ENCODE data around the gene ACTG1. TPM values are rescaled to one million over a fixed set of nuclear protein-coding genes. Genes with fewer than 3 reads are reported as not detected.

ACTG1 gene
- total RNA-seq, 4 donors from 2014 or later = 1,023 to 5,472 (median 2,159) TPM

- DNase-seq = peak; percentile 49 to 55
- Histone ChIP-seq H3K27me3 (no peaks in the 10 kb centered on the region), H3K4me3 (peak overlapping the region; percentile 36 to 98), H3K9me3 (no peaks in the 10 kb centered on the region), H3K27ac (peak overlapping the region; percentile 97 to 100), H3K4me1 (peaks cover 3 to 25% of the 10 kb centered on the region in 2 donors), H3K36me3 (no peaks in the 10 kb centered on the region)
- TF ChIP-seq CTCF (IDR thresholded peaks at IDR 0.05) = no peak
- no peak for TF ChIP-seq POLR2A (IDR thresholded peaks at IDR 0.05)
- intact Hi-C loops (cut with DNase I; ENCODE audit: low total_unique reads) = no loop called here
Observed at GRCh38 chr17:81518785-81519283, 6.2 kb upstream of the ACTG1 start.

- Histone ChIP-seq H3K36me3 (no peaks in the 10 kb centered on the region), H3K27ac (peak overlapping the region; percentile 97 to 100), H3K9me3 (no peaks in the 10 kb centered on the region), H3K4me1 (peaks cover 3 to 25% of the 10 kb centered on the region in 2 donors), H3K27me3 (no peaks in the 10 kb centered on the region), H3K4me3 (peak overlapping the region; percentile 36 to 98)
- DNase-seq = peak in 1 of 2 donors; percentile 54
- TF ChIP-seq CTCF (IDR thresholded peaks at IDR 0.05) (no peak), POLR2A (IDR thresholded peaks at IDR 0.05) (no peak)
- intact Hi-C loops (cut with DNase I; ENCODE audit: low total_unique reads) = no loop called here
Observed at GRCh38 chr17:81518113-81518784, 5.7 kb upstream of the ACTG1 start.

GRCh38 chr17:81517339-81518112 lies 4.9 kb upstream of the ACTG1 start:
- intact Hi-C loops (cut with DNase I; ENCODE audit: low total_unique reads) = no loop called here
- H3K9me3 ChIP-seq = no peaks in the 10 kb centered on the region
- DNase-seq = peak; percentile 31 to 40
- no peaks in the 10 kb centered on the region for H3K36me3 ChIP-seq
- no peaks in the 10 kb centered on the region for H3K27me3 ChIP-seq
- peaks cover 3 to 25% of the 10 kb centered on the region in 2 donors for H3K4me1 ChIP-seq
- H3K4me3 ChIP-seq = peak overlapping the region; percentile 77 to 98
- H3K27ac ChIP-seq = peak overlapping the region; percentile 97 to 100
- TF ChIP-seq POLR2A (IDR thresholded peaks at IDR 0.05) = no peak

GRCh38 chr17:81517009-81517338 lies 4.4 kb upstream of the ACTG1 start:
- Histone ChIP-seq H3K36me3 (no peaks in the 10 kb centered on the region), H3K9me3 (no peaks in the 10 kb centered on the region), H3K27ac (peak overlapping the region; percentile 97 to 100), H3K4me1 (peaks cover 3 to 25% of the 10 kb centered on the region in 2 donors), H3K4me3 (peak overlapping the region; percentile 77 to 98), H3K27me3 (no peaks in the 10 kb centered on the region)
- TF ChIP-seq CTCF (IDR thresholded peaks at IDR 0.05) (no peak), POLR2A (IDR thresholded peaks at IDR 0.05) (no peak)
- intact Hi-C loops (cut with DNase I; ENCODE audit: low total_unique reads) = no loop called here
- peak in 1 of 2 donors; percentile 17 for DNase-seq

GRCh38 chr17:81516439-81516838 lies 3.8 kb upstream of the ACTG1 start:
- intact Hi-C loops (cut with DNase I; ENCODE audit: low total_unique reads) = no loop called here
- peak; percentile 26 to 27 for DNase-seq
- Histone ChIP-seq H3K4me1 (peaks cover 3 to 25% of the 10 kb centered on the region in 2 donors), H3K27me3 (no peaks in the 10 kb centered on the region), H3K9me3 (no peaks in the 10 kb centered on the region), H3K27ac (peak overlapping the region; percentile 97 to 100), H3K4me3 (peak overlapping the region; percentile 77 to 98), H3K36me3 (no peaks in the 10 kb centered on the region)
- TF ChIP-seq CTCF (IDR thresholded peaks at IDR 0.05) (no peak), POLR2A (IDR thresholded peaks at IDR 0.05) (no peak)

Measured in uterus (tissue), 4 donors.